K562 (cell line): Measurements from ENCODE around the gene PATL2. TPM values are rescaled to one million over a fixed set of nuclear protein-coding genes. Genes with fewer than 3 reads are reported as not detected.

Experiments used
- BRD4 ChIP-seq: fragments of 200-600 bp; sonication (generic); IDR thresholded peaks from 2 replicates; pipeline ENCODE4 v1.6.1; 2017; ENCODE audit warnings: inconsistent platforms
- BRD9 ChIP-seq: fragments of 450-650 bp; IDR thresholded peaks from 2 replicates; pipeline ENCODE4 v1.6.1; 2018; ENCODE audit warnings: low read depth; ENCODE audit not compliant: partially characterized antibody
- BRF1 ChIP-seq: IDR thresholded peaks from 3 replicates; pipeline ENCODE4 v1.6.1; 2011; ENCODE audit warnings: borderline replicate concordance, mild to moderate bottlenecking; ENCODE audit not compliant: insufficient read length; ENCODE audit errors: extremely low read depth
- DPF2 ChIP-seq: fragments of 450-650 bp; IDR thresholded peaks from 2 replicates; pipeline ENCODE4 v1.6.1; 2016
- EP400 ChIP-seq: fragments of 450-650 bp; IDR thresholded peaks from 2 replicates; pipeline ENCODE4 v1.6.1; 2017; ENCODE audit warnings: antibody characterized with exemption, mild to moderate bottlenecking, moderate library complexity
- FOXK2 ChIP-seq, 2 experiments: fragments of 450-650 bp; IDR thresholded peaks in 1 of 2; conservative IDR thresholded peaks in 1 of 2; 2 replicates each; pipeline ENCODE4 v1.6.1; 2016; ENCODE audit warnings: low read depth in 2 of 2, mild to moderate bottlenecking in 1 of 2
- MGA ChIP-seq: fragments of 450-650 bp; IDR thresholded peaks from 2 replicates; pipeline ENCODE4 v1.6.1; 2016; ENCODE audit warnings: mild to moderate bottlenecking, moderate library complexity
- POLR2AphosphoS5 ChIP-seq: IDR thresholded peaks from 2 replicates; pipeline ENCODE4 v1.6.1; 2011; ENCODE audit warnings: mild to moderate bottlenecking, low read depth, low read length, moderate library complexity; ENCODE audit not compliant: control insufficient read depth, insufficient read depth
- THRA ChIP-seq: fragments of 450-650 bp; IDR thresholded peaks from 2 replicates; pipeline ENCODE4 v1.6.1; 2017; ENCODE audit warnings: mild to moderate bottlenecking, moderate library complexity
- YY1 ChIP-seq, 3 experiments: IDR thresholded peaks; 2 replicates each; pipeline ENCODE4 v1.6.1; 2011; ENCODE audit warnings: low read length in 2 of 3, mild to moderate bottlenecking in 2 of 3, moderate library complexity in 2 of 3, borderline replicate concordance in 1 of 3, control low read depth in 1 of 3, low read depth in 1 of 3; ENCODE audit not compliant: insufficient read depth in 3 of 3, insufficient replicate concordance in 2 of 3, control insufficient read depth in 1 of 3, insufficient read length in 1 of 3; ENCODE audit errors: extremely low read depth in 1 of 3
- ZBTB43 ChIP-seq: sonication (generic); formaldehyde crosslinking; IDR thresholded peaks from 2 replicates; pipeline ENCODE4 v1.8.0; 2023; ENCODE audit warnings: mild to moderate bottlenecking, missing genetic modification reagents
- ZC3H4 ChIP-seq: sonication (generic); formaldehyde crosslinking; IDR thresholded peaks from 2 replicates; pipeline ENCODE4 v1.9.0; 2021; ENCODE audit warnings: missing genetic modification reagents, borderline replicate concordance
- polyA plus RNA-seq, 8 experiments: library from polyadenylated mRNA; depleted of rRNA in 4 of 8; stranded (reverse) in 5 of 8; unstranded in 3 of 8; fragments of >200 nt; fragmentation: Nextera tagmentation in 2 of 8; fragmentation: Illumina TruSeq in 1 of 8; extraction: Ambion mirVana in 2 of 8; extraction: Trizol in 1 of 8; gene quantifications; 2 replicates each; pipeline versions ENCODE4 v1.2.1 to v1.2.3, GENCODE V29; 2011 to 2014; ENCODE audit warnings: inconsistent platforms in 1 of 8, missing spikeins in 1 of 8
- total RNA-seq, 7 experiments: library from RNA; depleted of rRNA in 6 of 7; stranded (reverse); fragments of >200 nt in 6 of 7; fragmentation: Illumina TruSeq in 2 of 7; extraction: Trizol in 2 of 7; gene quantifications; 2 replicates each; pipeline versions ENCODE4 v1.2.1 to v1.2.3, GENCODE V29; 2011 to 2021; ENCODE audit warnings: low replicate concordance in 1 of 7

The PATL2 gene
- total and polyA plus RNA-seq, 9 of the 15 experiments (the other 6 are each of a cell fraction or from before 2014, with no cell fraction given) = 0.42 to 1.1 (median 0.86) TPM

- TF ChIP-seq ZC3H4 (CRISPR knock-in tag) (no peak), EP400 (peak; percentile 64; the same call in 1 of the 2 replicates), MGA (0 out of 2 replicates have a peak, but pooled peaks have one; percentile 8), THRA (no peak), POLR2AphosphoS5 (peak; percentile 43; the same call in 1 of the 2 replicates), BRF1 (no peak), ZBTB43 (CRISPR knock-in tag) (no peak), DPF2 (peak; percentile 36), YY1 (IDR thresholded peaks at IDR 0.05; ENCODE audit: borderline replicate concordance in 1 of 3, control insufficient read depth in 1 of 3, extremely low read depth in 1 of 3, insufficient read depth in 3 of 3, insufficient read length in 1 of 3, insufficient replicate concordance in 2 of 3, low read depth in 1 of 3, low read length in 2 of 3) (peak in 1 of 3 experiments; percentile 60), BRD4 (peak; percentile 61; the same call in 1 of the 2 replicates), BRD9 (peak; percentile 37), FOXK2 (conservative IDR thresholded peaks at IDR 0.05 in 1 of 2, IDR thresholded peaks at IDR 0.05 in 1 of 2; ENCODE audit: low read depth in 2 of 2) (peak; percentile 83 to 86)
These were observed 1.4 kb upstream of the PATL2 start (continued) for GRCh38 chr15:44712346-44713005.
